Fibroblast of the aortic adventitia (primary cell): ENCODE results near the gene PPIG. TPM values are rescaled to one million over a fixed set of nuclear protein-coding genes. Genes with fewer than 3 reads are reported as not detected.

Experiments
- DNase-seq: peaks from one replicate; pipeline ENCODE4 v3.0.0-alpha.2; 2010; ENCODE audit warnings: low read depth
- H3K4me3 ChIP-seq: 2 replicates; pipeline ENCODE4 v1.5.1; 2011; ENCODE audit warnings: low read depth, mild to moderate bottlenecking, control low read depth, low read length, moderate library complexity
- CTCF ChIP-seq: IDR thresholded peaks from 2 replicates; pipeline ENCODE4 v1.5.1; 2011; ENCODE audit warnings: mild to moderate bottlenecking, low read length, control low read depth, inconsistent platforms; ENCODE audit not compliant: insufficient read depth
- total RNA-seq: library from RNA; depleted of rRNA; stranded (reverse); fragments of >200 nt; gene quantifications from 2 replicates; pipeline ENCODE4 v1.2.3, GENCODE V29; 2012; ENCODE audit warnings: low replicate concordance

PPIG gene
- total RNA-seq, 1 donor = 43.7 TPM

- no peak for DNase-seq
- TF ChIP-seq CTCF = no peak
- no peak overlapping the region for H3K4me3 ChIP-seq
Observed at GRCh38 chr2:169663247-169663646, 79.1 kb downstream of the PPIG start.

- no peak for TF ChIP-seq CTCF
- H3K4me3 ChIP-seq = no peak overlapping the region
- DNase-seq = peak; percentile 38
Observed at GRCh38 chr2:169664600-169664977, 80.4 kb downstream of the PPIG start.

GRCh38 chr2:169664978-169665930, 81.1 kb downstream of the PPIG start:
- no peak overlapping the region for H3K4me3 ChIP-seq
- TF ChIP-seq CTCF = no peak
- DNase-seq = peak; percentile 61

- DNase-seq = no peak
- H3K4me3 ChIP-seq = no peak overlapping the region
- TF ChIP-seq CTCF = no peak
Observed at GRCh38 chr2:169667583-169667982, 83.4 kb downstream of the PPIG start.

DNA sequence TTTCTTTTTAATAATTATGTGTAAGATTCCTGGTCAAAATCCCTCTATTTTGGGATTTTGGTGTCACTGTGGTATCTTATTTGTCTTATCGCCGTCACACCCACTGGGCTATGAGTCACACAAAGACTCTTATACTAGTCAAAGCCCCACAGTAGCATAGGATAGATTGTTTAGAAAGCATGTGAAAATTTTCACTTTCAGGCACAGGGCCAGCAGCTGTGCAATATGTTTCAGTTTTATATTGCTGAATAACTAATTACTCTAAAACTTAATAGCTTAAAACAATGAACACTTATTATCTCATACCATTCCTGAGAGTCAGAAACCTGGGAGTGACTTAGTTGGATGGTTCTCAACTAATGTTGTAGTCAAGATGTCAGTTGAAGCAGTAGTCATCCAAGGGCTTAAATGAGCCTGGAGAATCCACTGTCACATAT, 86.1 kb downstream of the PPIG start:
- H3K4me3 ChIP-seq = no peak overlapping the region
- peak; percentile 40 for DNase-seq
- no peak for TF ChIP-seq CTCF

DNA sequence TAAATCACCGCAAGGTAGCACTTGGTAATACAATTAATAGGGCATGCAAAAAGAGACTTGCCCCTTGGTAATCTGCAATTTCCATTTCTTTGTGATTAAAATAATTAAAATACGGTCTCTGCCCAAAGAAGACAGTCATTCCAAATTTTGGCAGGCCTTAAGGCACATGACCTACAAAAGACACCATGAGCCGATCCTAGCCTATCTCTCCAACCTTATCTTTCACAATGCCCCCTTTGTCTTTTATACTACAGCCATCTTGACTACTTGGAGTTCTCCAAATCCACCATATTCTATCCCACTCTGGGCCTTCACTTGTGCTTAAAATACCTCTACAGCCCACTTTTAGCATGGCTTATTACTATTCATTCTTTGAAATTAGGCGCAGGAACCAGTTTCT, 86.8 kb downstream of the PPIG start:
- TF ChIP-seq CTCF = no peak
- no peak for DNase-seq
- no peak overlapping the region for H3K4me3 ChIP-seq
